GM10266 (cell line): ENCODE measurements around the gene MST1R.

Experiments
- DNase-seq: peaks from one replicate; pipeline ENCODE4 v3.0.0; 2012; ENCODE audit errors: extremely low spot score
- TF ChIP-seq, protein P1 (sequence below): IDR thresholded peaks from 2 replicates; pipeline ENCODE4 v1.5.1; 2012; ENCODE audit warnings: mild to moderate bottlenecking, low read depth; ENCODE audit not compliant: control insufficient read depth, insufficient read depth; ENCODE audit errors: missing control alignments

Gene MST1R

GRCh38 chr3:49865198-49865784, 38.4 kb downstream of the MST1R start:
- TF ChIP-seq, protein P1, sequence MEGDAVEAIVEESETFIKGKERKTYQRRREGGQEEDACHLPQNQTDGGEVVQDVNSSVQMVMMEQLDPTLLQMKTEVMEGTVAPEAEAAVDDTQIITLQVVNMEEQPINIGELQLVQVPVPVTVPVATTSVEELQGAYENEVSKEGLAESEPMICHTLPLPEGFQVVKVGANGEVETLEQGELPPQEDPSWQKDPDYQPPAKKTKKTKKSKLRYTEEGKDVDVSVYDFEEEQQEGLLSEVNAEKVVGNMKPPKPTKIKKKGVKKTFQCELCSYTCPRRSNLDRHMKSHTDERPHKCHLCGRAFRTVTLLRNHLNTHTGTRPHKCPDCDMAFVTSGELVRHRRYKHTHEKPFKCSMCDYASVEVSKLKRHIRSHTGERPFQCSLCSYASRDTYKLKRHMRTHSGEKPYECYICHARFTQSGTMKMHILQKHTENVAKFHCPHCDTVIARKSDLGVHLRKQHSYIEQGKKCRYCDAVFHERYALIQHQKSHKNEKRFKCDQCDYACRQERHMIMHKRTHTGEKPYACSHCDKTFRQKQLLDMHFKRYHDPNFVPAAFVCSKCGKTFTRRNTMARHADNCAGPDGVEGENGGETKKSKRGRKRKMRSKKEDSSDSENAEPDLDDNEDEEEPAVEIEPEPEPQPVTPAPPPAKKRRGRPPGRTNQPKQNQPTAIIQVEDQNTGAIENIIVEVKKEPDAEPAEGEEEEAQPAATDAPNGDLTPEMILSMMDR = no peak
- no peak for DNase-seq

GRCh38 chr3:49864505-49864904, 39.2 kb downstream of the MST1R start:
- TF ChIP-seq, protein P1 = no peak
- no peak for DNase-seq

GRCh38 chr3:49859576-49860305, 43.9 kb downstream of the MST1R start:
- TF ChIP-seq, protein P1 = no peak
- no peak for DNase-seq

- peak; percentile 98 for DNase-seq
- TF ChIP-seq, protein P1 = no peak
Measured at GRCh38 chr3:49856181-49857005, 47.3 kb downstream of the MST1R start, which contains the start of gene TRAIP. TSS of gene TRAIP (minus strand) at chr3:49856564. CDS start at chr3:49856453, 111 bp downstream.

DNA sequence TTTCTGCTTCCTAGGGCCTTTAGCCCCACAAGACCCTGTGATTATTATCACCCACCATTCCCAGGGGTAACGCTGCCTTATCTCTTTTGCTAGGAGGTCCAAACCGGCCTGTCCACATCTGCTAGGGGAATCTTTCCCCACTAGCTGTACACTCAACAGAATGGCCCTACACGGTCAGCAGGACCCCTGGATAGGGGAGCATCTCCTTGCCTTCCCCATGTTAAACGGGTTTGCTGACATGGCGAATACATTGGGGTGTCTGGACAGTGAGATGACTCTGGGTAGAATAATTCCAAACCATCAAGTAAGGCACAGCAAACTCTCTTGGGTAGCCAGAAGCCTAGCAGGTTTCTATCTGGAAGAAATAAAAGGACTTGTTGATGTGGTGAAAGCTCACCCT, 48.0 kb downstream of the MST1R start:
- DNase-seq = no peak
- TF ChIP-seq, protein P1 = no peak

- TF ChIP-seq, protein P1 = no peak
- DNase-seq = no peak
Measured at GRCh38 chr3:49845694-49846093, 58.0 kb downstream of the MST1R start.
